ENCODE measurements around the gene RPS3A.
"Not testable (repeated sequence)": the region's sequence is repeated elsewhere in the genome, so short reads cannot be mapped to it uniquely, and the experiment has no call there.

Gene RPS3A

DNA sequence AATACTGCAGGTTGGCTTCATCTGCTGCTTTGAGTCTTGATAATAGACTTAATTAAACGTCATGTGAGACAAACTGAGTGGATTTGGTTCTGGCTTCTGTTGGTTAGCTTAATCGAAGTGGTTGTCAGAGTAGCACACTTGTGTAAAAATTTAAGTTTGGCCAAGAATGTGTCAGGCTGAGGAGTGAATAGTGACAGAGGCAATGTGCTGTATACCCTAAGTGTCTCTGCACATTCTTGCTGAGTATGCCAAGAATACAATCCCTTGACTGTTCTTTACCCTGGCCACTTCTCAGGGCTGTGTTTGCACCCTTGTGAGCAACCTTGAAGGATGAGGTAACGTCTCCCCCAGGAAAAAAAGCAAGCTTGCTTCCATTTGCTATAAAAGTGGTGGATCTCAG is 14.9 kb downstream of the RPS3A start:
- no peak for DNase-seq (ENCODE audit: low read depth in 2 of 3, low spot score in 1 of 3)

DNA sequence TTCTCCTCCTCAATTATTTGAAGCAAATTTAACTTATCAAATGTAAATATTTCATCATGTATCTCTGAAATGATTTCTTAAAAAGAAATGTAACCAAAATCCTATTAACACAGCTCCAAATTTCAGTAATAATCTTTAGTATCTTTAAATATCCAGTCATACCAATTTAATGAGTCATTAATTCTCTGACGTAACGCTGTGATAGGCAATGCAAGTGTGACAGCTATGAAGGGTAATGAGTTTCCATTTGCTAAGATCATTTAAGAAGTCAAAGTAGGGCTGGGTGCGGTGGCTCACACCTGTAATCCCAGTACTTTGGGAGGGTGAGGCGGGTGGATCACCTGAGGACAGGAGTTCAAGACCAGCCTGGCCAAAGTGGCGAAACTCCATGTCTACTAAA is 15.6 kb downstream of the RPS3A start:
- DNase-seq (ENCODE audit: low read depth in 2 of 3, low spot score in 1 of 3), result no peak

GRCh38 chr4:151117371-151117962 is 18.0 kb downstream of the RPS3A start:
- peak in 2 of 3 donors; percentile 24 to 62 for DNase-seq (ENCODE audit: low read depth in 2 of 3, low spot score in 1 of 3)

DNA sequence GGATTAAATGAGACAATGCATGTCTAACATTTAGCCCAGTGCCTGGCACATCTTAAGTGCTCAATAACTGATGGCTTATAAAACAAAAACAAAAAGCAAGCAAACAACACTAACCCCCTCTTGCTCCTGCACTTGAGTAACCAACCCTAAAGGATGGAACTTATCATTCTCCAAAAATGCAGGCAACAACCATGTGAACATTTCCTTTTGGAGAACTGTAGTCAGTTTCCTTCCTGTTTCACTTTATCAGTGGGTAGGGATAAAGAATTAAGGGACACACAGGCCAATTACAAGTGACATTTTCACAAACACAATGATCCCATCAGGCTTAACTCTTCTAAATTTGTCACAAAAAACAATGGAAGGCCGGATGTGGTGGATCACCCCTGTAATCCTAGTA is 30.4 kb downstream of the RPS3A start:
- no peak for DNase-seq (ENCODE audit: low read depth in 2 of 3, low spot score in 1 of 3)

DNA sequence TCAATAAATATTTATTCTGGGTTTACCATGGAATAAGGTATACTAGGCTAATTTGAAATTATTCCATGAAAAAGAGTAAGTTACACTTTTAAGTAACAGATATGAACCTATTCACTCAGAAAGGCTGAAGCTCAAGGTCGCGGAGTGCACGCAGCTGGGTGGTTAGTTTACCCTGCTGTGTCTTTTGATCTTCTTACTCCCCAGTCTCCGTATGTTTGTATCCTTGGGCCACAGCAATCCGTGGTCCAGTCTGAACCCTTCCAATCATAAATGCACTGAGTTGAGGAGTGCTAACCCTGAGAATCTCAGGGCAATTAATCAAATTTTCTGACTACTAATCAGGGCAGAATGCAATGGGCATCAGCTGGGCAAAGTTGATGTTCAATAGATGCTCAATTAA is 33.9 kb downstream of the RPS3A start:
- DNase-seq (ENCODE audit: low read depth in 2 of 3, low spot score in 1 of 3), result no peak

GRCh38 chr4:151136048-151136447 is 36.6 kb downstream of the RPS3A start:
- DNase-seq (ENCODE audit: low read depth in 2 of 3, low spot score in 1 of 3), result not testable (repeated sequence)

DNA sequence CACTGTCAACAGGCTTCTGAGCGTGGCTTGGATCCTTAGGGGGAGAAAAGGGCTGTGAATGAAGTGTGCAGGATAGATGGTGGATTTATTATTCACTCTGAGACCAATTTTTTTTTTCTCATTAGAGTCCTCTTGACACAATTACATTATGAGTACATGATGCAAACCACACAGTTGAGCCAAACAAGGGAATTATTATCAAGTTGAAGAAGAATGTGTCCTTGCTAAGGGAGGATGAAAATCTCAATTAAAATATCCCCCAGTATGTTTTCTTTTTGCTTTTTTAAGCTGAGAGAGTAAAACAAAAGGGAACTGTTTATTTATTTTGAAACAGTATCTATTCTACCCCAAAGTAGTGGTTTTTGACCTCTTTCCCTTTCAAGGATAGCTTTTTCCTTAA is 40.4 kb downstream of the RPS3A start:
- no peak for DNase-seq (ENCODE audit: low read depth in 2 of 3, low spot score in 1 of 3)

GRCh38 chr4:151142758-151143157 is 43.3 kb downstream of the RPS3A start:
- no peak for DNase-seq (ENCODE audit: low read depth in 2 of 3, low spot score in 1 of 3)

GRCh38 chr4:151143162-151143561 is 43.7 kb downstream of the RPS3A start:
- DNase-seq (ENCODE audit: low read depth in 2 of 3, low spot score in 1 of 3), result no peak

DNA sequence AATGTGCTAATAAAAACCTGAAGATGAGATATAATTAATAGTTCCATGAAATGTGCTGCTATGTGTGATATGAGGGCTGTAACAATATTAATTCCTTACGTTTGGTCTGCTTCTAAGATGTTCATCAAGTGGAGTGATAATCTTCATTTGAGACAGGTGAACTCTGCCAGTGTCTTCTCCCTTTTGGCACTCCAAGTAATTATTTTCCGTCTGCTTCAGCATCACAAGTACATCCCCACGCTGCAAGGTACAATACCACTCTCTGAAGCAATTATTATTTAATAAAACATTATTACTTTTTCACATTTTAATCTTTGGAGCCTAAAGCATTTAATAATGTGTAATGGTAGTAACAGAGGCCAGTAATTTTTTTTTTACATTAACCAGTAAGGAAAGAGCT is 44.4 kb downstream of the RPS3A start:
- no peak for DNase-seq (ENCODE audit: low read depth in 2 of 3, low spot score in 1 of 3)

DNA sequence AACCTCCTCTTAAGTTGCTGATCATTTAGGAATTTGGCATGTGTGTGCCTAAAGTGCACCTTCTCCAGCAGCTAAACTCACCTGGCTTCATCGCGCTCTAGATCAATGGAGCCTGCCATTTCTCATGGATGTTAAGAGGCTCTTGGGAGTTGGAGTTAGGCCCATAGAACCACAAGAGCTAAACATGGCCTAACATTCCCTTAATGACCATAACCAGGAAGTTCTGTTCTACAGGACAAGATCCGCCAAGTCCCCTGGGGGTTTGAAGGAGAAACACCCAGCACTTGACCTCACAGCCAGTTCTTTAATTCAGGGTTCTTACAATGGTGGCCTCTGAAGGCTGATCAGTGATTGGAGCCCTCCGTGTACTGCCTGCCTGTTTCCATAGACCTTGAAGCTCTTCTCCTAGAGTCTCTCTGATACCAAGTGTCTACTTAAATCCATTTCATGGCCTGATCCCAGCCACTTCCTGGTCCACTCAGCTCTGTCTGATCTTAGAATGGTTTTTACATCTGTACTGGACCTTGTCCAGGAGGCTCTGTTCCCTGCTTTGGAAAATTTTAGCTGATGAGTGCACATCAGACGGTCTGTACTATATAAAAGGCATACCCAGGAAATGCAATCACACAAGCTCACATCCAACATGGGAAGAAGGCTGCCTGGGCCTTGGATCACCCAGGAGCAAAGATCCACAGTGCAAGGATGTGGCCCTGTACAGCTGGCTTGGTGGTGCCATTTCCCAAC is 45.1 kb downstream of the RPS3A start:
- no peak for DNase-seq (ENCODE audit: low read depth in 2 of 3, low spot score in 1 of 3)

GRCh38 chr4:151147000-151147399 is 47.6 kb downstream of the RPS3A start:
- no peak for DNase-seq (ENCODE audit: low read depth in 2 of 3, low spot score in 1 of 3)

- DNase-seq (ENCODE audit: low read depth in 2 of 3, low spot score in 1 of 3), result no peak
Observed at GRCh38 chr4:151148261-151148660, 48.8 kb downstream of the RPS3A start.

DNA sequence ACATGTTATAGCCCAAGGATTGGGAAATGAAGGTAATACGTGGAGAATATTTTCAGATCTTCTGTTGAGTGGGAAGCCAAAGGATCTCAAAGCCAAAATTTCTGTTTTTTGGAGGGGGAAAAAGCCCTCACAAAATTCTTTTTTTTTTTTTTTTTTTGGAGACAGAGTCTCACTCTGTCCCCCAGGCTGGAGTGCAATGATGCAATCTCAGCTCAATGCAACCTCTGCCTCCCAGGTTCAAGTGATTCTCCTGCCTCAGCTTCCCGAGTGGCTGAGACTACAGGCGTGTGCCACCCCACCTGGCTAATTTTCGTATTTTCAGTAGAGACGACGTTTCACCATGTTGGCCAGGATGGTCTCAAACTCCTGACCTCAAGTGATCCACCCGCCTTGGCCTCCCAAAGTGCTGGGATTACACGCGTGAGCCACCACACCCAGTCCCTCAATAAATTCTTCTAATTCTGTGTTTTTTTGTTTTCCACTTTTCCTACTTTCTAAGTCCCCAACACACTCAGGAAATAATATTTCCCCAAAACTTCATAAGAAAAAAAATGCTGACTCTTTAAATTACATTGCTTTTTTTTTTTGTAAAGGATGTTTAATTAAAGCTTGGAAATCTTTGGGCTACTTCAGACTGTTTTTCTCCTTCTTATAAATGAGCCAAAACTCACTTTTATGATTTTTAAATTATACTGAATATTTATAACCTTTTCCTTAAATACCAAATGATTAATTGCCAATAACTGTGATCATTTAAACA is 51.6 kb downstream of the RPS3A start:
- no peak for DNase-seq (ENCODE audit: low read depth in 2 of 3, low spot score in 1 of 3)

DNA sequence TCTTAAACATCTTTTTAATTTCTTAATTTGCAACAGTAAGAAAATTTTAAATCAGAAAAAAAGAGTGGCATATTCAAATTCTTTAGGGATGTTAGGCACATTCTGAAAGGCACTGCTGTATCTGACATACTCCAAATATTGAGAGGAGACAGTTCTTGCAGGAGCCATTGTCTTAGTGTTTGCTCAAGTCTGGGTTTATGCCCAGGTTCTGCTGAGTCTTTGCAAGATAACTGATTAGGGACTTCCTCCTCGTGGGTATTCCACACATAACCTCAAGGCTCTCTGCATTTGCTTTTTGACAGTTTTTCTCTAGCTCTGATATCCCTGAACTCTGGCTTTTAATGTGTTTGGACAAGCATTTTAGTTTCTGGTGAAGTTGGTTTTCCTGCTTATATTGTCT is 52.6 kb downstream of the RPS3A start:
- DNase-seq (ENCODE audit: low read depth in 2 of 3, low spot score in 1 of 3), result no peak

DNA sequence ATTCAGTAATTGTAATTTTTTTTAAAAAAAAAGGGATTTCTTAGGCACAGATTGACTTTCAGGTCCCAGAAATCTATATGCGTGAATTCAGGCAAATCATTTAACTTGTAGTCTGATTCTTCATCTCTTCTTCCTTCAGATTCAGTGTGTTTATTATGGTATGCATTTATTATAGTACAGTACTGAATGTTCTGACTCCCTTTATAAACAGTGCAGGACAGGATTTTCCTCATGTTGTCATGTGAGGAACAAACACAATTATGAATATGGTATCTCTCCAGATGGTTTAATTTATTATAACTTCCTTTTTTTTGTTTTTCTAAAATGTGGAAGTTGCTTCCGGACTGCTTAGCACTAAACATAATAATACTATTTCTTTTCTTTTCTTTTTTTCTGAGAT is 54.2 kb downstream of the RPS3A start:
- no peak for DNase-seq (ENCODE audit: low read depth in 2 of 3, low spot score in 1 of 3)
